Measurements from ENCODE around the gene CAMK2G. TPM values are rescaled to one million over a fixed set of nuclear protein-coding genes. Genes with fewer than 3 reads are reported as not detected.
"Not testable (repeated sequence)": the region's sequence is repeated elsewhere in the genome, so short reads cannot be mapped to it uniquely, and the experiment has no call there.

The CAMK2G gene
- total RNA-seq, 2 donors from 2014 or later: 40.0 to 45.8 TPM

DNA sequence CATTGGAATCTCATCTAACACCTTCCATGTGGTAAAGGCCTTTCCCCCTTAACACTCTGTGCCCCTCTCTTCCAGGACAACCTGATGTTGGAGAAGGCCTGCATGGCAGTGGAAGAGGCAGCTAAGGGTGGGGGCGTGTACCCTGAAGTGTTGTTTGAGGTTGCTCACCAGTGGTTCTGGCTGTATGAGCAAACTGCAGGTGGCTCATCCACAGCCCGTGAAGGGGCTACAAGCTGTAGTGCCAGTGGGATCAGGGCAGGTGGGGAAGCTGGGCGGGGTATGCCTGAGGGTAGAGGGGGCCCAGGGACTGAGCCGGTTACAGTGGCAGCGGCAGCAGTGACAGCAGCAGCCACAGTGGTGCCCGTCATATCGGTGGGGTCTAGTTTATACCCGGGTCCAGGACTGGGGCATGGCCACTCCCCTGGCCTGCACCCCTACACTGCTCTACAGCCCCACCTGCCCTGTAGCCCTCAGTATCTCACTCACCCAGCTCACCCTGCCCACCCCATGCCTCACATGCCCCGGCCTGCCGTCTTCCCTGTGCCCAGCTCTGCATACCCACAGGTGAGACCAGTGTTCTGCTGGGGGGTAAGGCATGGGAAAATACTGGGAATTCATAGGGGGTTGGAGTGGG lies 75.3 kb downstream of the CAMK2G start:
- Histone ChIP-seq H3K36me3 (peaks cover 14% of the 10 kb centered on the region), H3K4me1 (no peaks in the 10 kb centered on the region), H3K9me3 (no peaks in the 10 kb centered on the region), H3K27ac (no peak overlapping the region), H3K4me3 (no peak overlapping the region), H3K27me3 (no peaks in the 10 kb centered on the region), H3K9ac (ENCODE audit: low read depth in 2 of 2, low read length in 2 of 2) (no peak overlapping the region)
- TF ChIP-seq, protein P1, sequence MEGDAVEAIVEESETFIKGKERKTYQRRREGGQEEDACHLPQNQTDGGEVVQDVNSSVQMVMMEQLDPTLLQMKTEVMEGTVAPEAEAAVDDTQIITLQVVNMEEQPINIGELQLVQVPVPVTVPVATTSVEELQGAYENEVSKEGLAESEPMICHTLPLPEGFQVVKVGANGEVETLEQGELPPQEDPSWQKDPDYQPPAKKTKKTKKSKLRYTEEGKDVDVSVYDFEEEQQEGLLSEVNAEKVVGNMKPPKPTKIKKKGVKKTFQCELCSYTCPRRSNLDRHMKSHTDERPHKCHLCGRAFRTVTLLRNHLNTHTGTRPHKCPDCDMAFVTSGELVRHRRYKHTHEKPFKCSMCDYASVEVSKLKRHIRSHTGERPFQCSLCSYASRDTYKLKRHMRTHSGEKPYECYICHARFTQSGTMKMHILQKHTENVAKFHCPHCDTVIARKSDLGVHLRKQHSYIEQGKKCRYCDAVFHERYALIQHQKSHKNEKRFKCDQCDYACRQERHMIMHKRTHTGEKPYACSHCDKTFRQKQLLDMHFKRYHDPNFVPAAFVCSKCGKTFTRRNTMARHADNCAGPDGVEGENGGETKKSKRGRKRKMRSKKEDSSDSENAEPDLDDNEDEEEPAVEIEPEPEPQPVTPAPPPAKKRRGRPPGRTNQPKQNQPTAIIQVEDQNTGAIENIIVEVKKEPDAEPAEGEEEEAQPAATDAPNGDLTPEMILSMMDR (IDR thresholded peaks at IDR 0.05): no peak
- no peak for DNase-seq
- intact Hi-C loops (cut with DNase I): no loop called here

DNA sequence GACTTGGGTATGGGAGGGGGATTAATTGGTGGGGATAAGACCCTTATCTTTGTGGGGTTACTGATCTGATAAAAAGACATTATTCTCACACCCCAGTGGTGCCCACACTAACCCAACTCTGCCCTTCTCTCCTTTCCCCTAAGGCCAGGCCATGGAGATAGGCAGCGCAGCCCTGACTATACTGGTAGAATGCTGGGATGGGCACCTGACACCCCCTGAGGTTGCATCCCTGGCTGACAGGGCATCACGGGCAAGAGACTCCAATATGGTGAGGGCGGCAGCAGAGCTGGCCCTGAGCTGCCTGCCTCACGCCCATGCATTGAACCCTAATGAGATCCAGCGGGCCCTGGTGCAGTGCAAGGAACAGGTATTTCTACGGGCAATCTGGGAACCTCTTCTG lies 76.3 kb downstream of the CAMK2G start:
- DNase-seq: no peak
- Histone ChIP-seq H3K4me3 (no peak overlapping the region), H3K36me3 (peaks cover 18% of the 10 kb centered on the region), H3K27me3 (no peaks in the 10 kb centered on the region), H3K27ac (no peak overlapping the region), H3K9ac (ENCODE audit: low read depth in 2 of 2, low read length in 2 of 2) (no peak overlapping the region), H3K4me1 (no peaks in the 10 kb centered on the region), H3K9me3 (no peaks in the 10 kb centered on the region)
- intact Hi-C loops (cut with DNase I): no loop called here
- TF ChIP-seq, protein P1 (IDR thresholded peaks at IDR 0.05): no peak

DNA sequence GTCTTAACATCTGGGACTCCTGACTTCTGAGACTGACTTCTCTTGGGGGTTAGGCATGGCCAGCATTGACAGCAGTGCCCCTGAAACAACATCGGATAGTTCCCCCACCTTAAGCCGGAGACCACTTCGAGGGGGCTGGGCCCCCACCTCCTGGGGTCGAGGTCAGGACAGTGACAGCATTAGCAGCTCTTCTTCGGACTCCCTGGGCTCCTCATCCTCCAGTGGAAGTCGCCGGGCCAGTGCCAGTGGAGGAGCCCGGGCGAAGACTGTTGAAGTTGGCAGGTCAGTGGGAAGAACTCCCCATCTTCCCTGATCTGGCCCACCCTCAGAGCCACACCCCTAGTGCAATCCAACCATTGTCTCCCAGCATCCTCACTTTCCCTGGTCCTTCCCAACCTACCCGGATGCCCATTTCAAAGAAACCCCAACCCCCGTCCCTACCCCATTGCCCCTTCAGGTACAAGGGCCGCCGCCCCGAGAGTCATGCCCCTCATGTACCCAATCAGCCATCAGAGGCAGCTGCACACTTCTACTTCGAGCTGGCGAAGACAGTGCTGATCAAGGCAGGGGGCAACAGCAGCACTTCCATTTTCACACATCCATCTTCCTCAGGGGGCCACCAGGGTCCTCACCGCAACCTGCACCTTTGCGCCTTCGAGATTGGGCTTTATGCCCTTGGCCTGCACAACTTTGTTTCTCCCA lies 76.9 kb downstream of the CAMK2G start:
- TF ChIP-seq, protein P1 (IDR thresholded peaks at IDR 0.05): no peak
- H3K9me3 ChIP-seq: no peaks in the 10 kb centered on the region
- no peak overlapping the region for H3K9ac ChIP-seq (ENCODE audit: low read depth in 2 of 2, low read length in 2 of 2)
- no peaks in the 10 kb centered on the region for H3K4me1 ChIP-seq
- peaks cover 20% of the 10 kb centered on the region for H3K36me3 ChIP-seq
- no peak overlapping the region for H3K27ac ChIP-seq
- no peak overlapping the region for H3K4me3 ChIP-seq
- DNase-seq: no peak
- no peaks in the 10 kb centered on the region for H3K27me3 ChIP-seq
- intact Hi-C loops (cut with DNase I): no loop called here

DNA sequence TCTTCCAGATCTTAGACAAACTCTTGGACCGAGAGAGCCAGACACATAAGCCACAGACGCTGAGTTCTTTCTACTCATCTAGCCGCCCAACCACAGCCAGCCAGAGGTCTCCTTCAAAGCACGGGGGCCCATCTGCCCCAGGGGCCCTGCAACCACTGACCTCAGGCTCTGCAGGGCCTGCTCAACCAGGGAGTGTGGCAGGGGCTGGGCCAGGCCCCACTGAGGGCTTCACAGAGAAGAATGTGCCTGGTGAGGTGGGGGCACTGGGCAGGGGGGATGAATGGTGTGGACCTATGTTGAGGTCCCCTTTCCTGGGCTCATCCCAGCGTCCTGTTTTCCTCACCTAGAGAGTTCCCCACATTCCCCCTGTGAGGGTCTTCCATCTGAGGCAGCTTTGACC lies 77.6 kb downstream of the CAMK2G start:
- no peak for DNase-seq
- intact Hi-C loops (cut with DNase I): no loop called here
- H3K4me1 ChIP-seq: no peaks in the 10 kb centered on the region

DNA sequence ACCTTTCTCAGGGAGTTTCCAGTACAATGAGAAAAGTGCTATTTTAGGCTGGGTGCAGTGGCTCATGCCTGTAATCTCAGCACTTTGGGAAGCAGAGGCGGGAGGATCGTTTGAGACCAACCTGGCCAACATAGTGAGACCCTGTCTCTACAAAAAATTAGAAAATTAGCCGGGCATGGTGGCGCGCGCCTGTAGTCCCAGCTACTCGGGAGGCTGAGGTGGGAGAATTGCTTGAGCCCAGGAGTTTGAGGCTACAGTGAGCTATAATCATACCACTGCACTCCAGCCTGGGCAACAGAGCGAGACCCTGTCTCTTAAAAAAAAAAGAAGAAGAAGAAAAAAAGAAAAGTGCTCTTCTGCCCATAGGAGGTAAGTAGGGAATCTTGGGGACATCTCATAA lies 78.3 kb downstream of the CAMK2G start:
- H3K4me3 ChIP-seq; H3K27ac ChIP-seq; intact Hi-C loops (cut with DNase I); H3K9me3 ChIP-seq; H3K27me3 ChIP-seq; H3K9ac ChIP-seq (ENCODE audit: low read depth in 2 of 2, low read length in 2 of 2); DNase-seq; H3K4me1 ChIP-seq: not testable (repeated sequence)
- H3K36me3 ChIP-seq: peaks cover 28% of the 10 kb centered on the region

More for the DNA sequence above, 77.6 kb downstream of the CAMK2G start:
- H3K27me3 ChIP-seq: no peaks in the 10 kb centered on the region
- no peak overlapping the region for H3K4me3 ChIP-seq
- peaks cover 27% of the 10 kb centered on the region for H3K36me3 ChIP-seq
- no peak overlapping the region for H3K9ac ChIP-seq (ENCODE audit: low read depth in 2 of 2, low read length in 2 of 2)
- no peaks in the 10 kb centered on the region for H3K9me3 ChIP-seq
- TF ChIP-seq, protein P1 (IDR thresholded peaks at IDR 0.05): no peak
- H3K27ac ChIP-seq: no peak overlapping the region

DNA sequence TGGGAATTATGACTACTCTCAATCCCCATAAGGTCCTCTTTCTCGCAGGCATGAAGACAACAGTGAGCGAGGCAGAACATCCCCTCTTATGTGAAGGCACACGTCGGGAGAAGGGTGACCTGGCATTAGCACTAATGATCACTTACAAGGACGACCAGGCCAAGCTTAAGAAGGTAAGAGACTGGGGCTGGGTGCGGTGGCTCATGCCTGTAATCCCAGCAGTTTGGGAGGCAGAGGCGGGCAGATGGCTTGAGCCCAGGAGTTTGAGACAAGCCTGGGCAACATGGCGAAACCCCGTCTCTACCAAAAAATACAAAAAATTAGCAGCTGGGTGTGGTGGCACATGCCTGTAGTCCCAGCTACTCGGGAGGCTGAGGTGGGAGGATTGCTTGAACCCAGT lies 78.9 kb downstream of the CAMK2G start:
- H3K36me3 ChIP-seq: peaks cover 28% of the 10 kb centered on the region
- H3K9ac ChIP-seq (ENCODE audit: low read depth in 2 of 2, low read length in 2 of 2); H3K4me1 ChIP-seq; H3K27me3 ChIP-seq; DNase-seq; H3K9me3 ChIP-seq; H3K27ac ChIP-seq; intact Hi-C loops (cut with DNase I); H3K4me3 ChIP-seq: not testable (repeated sequence)
